HG03558 (cell line): ENCODE results near the gene TMEM217.
A peak's percentile ranks its signal among the peaks of the same experiment; 100 is the strongest.

Experiments
- ATAC-seq: cut with Tn5 transposase; IDR thresholded peaks from one replicate; pipeline ENCODE4 v1.9.1; 2021; ENCODE audit warnings: moderate number of reproducible peaks; ENCODE audit not compliant: unreplicated experiment; ENCODE audit errors: extremely low read depth

TMEM217 gene

DNA sequence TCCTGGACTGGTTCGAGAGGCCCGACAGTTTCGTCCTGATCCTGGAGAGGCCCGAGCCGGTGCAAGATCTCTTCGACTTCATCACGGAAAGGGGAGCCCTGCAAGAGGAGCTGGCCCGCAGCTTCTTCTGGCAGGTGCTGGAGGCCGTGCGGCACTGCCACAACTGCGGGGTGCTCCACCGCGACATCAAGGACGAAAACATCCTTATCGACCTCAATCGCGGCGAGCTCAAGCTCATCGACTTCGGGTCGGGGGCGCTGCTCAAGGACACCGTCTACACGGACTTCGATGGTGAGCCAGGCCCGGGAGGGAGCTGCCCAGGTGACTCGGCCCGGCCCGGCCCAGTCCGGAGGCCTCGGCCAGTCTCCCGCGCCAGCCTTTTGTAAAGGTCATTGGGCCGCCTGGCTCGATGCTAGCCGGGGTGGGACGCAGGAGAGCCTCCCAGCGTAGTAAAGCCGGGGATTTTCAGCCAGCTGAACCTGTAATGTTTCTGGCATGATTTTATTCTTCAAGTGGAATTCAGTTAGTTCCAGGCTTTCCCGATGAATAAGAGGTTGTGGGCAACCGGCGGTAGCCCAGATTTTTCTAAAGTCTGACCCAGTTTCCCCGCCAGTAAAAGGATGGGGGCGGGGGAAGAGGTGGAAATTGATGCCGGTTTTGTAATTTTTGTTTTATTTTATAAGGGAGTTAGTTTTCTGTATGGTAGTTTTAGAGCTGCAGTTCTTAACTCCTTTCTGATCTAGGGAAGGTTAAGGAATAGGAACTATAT lies 86.6 kb downstream of the TMEM217 start:
- no peak for ATAC-seq

DNA sequence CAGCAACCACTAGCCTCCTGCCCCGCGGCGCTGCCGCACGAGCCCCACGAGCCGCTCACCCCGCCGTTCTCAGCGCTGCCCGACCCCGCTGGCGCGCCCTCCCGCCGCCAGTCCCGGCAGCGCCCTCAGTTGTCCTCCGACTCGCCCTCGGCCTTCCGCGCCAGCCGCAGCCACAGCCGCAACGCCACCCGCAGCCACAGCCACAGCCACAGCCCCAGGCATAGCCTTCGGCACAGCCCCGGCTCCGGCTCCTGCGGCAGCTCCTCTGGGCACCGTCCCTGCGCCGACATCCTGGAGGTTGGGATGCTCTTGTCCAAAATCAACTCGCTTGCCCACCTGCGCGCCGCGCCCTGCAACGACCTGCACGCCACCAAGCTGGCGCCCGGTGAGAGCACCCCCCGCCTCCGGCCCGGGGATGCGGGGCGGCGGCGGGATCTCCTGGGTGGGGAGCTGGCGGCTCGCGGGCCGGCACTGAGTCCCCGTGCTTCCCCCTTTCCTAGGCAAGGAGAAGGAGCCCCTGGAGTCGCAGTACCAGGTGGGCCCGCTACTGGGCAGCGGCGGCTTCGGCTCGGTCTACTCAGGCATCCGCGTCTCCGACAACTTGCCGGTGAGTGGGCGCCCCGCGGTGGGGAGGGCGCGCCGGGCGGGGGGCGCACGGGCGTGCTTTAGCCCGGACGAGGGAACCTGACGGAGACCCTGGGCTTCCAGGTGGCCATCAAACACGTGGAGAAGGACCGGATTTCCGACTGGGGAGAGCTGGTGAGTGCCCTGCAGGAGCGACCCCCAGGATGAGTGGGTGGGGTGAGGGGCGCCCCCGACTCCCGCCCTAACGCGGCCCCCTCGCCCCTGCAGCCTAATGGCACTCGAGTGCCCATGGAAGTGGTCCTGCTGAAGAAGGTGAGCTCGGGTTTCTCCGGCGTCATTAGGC lies 87.4 kb downstream of the TMEM217 start:
- ATAC-seq = peak; percentile 6

DNA sequence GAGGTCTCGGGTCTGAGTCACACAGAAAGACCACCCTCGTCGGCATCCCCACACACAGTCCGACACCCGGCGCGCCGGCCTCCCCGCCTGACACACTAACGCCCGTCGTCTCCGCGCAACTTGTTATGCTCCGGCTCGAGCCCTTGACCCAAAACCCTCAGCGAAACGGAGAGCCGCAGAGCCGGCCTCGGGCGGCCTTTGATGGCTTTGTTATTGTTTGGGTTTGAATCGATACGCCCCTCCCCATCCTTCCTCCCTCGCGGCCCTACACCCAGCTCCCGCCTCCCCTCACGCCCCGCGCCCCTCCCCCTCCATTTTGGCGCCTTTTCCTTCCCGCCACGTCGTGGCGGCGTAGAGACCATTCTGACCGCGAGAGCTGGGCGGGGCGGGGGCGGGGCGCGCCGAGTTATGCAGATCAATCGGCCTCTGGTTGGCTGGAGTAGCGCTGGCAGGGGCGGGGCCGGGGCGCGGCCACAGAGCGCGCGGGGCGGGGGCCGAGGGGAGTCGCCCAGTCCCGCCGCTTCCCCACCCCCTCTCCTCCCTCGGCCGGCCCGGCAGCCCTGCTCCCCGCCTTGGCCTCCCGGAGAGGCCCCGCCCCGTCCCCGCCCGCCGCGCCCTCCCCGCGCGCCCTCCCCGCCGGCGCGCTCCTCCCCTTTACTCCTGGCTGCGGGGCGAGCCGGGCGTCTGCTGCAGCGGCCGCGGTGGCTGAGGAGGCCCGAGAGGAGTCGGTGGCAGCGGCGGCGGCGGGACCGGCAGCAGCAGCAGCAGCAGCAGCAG lies 88.3 kb downstream of the TMEM217 start, which contains the start of gene PIM1:
TSS of gene PIM1 (plus strand) at position 657 of the 777 bp plus-strand sequence. CDS start 424 bp downstream, outside the sequence.
- peak; percentile 38 for ATAC-seq

DNA sequence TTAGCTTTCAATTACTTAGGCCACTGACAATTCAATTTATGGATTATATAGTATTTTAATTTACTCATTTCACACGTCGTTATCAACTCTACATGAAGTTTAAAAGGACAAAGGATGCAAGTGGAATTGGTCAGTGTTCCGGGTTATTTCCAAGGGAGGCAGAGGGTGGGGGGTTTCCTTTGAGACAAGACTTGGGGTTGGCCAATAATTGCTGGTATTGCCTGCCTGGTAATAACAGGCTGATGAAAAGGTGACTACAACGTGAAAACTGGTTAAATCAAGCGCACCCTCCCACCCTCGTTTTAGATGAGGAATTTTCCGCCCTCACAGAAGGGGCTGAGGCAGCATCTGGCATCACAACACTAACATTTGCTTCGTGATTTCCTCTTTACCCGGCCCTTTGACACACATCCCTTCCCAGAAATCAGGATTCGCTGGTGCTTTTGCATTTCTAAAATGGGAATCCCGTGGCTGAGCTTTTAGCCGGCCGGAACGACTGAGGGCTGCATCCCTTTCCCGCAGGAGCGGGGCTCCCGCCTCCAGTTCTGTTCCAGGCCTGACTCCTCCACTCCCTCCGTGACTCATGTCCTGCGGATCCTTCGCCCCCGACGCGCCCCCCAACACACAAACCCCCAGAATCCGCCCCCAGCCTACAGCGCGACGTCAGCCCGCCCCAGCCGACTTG lies 89.0 kb downstream of the TMEM217 start:
- no peak for ATAC-seq

DNA sequence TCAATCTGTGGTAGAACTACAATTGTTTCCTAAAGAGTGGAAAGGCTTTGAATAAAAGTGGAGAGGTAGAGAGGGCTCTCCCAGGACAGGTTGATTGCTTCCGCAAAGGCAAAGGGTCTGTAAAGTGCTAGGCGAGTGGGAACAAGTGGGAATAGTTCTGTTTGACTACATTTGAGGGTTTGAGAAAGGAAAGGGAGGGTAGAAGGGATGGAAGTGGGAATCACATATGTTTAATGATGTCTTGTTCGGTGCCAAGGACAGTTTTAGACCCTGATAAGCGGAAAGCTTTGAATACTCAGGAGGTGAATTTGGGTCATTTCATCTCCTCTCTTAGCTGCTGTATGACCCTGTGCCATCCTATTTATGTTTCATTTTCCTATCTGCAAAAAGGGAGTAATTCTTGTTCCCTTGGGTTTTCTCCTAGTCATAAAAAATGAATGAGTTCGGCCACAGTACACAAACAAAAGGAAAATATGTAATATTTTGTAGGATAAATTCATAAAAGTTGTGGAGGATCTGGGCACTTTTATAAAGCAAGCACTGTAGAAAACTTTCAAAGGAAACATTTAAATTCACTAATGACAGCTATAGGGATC lies 89.7 kb downstream of the TMEM217 start:
- no peak for ATAC-seq

DNA sequence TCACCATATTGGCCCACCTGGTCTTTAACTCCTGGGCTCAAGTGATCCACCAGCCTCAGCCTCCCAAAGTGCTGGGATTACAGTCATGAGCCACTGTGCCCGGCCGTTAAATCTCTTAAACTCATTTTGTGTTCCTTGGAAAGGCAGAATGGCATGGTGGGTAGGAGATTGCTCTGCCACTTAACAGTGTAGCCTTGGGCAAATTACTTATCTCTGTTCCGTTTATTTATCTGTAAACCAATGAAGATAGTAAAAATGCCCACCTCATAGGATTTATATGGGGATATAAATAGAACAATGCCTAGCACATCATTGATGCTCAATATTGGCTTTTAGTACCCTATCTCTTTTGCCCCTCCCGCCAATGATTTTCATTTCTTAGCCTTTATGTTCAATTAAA lies 95.2 kb downstream of the TMEM217 start:
- ATAC-seq = no peak
